Stromal cell of bone marrow (primary cell): ENCODE results near the gene GRAP.

Source experiments
- DNase-seq: peaks from one replicate; pipeline ENCODE4 v3.0.0-alpha.2; 2012; ENCODE audit warnings: low read depth

Gene GRAP

DNA sequence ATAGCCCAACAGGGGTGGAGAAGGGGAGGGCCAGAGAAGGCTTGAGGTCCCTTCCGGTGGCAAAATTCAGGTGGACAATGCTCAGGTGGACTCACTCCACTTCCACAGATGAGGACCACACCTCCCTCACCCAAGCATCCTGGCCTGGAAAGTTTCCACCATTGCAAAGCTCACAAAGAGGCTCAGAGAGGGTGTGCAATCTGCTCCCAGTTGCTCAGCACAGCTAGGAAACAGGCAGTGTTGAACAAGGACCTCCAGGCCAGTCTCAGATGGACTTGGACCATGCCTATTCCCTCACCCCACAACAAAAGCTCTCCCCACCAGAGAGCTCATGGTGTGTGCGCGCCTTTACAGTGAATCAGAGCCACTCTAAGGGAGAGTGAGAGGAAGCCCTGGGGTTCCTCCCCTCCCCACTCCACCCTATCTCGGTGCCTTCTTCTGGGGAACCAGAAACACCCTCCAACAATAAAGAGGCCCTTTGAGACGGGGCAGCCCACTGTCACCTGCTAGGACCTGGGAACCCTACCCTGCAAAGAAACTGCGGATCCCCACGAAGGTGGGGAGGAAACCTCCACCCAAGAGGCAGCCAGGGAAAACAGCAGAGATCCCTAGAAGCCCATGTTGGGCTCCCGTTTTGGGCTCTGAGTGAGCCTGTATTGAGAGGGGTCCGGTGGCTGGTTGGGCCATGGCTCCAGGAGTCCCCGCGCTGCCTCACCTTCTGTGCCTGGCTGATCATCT, 43.8 kb downstream of the GRAP start:
- no peak for DNase-seq

DNA sequence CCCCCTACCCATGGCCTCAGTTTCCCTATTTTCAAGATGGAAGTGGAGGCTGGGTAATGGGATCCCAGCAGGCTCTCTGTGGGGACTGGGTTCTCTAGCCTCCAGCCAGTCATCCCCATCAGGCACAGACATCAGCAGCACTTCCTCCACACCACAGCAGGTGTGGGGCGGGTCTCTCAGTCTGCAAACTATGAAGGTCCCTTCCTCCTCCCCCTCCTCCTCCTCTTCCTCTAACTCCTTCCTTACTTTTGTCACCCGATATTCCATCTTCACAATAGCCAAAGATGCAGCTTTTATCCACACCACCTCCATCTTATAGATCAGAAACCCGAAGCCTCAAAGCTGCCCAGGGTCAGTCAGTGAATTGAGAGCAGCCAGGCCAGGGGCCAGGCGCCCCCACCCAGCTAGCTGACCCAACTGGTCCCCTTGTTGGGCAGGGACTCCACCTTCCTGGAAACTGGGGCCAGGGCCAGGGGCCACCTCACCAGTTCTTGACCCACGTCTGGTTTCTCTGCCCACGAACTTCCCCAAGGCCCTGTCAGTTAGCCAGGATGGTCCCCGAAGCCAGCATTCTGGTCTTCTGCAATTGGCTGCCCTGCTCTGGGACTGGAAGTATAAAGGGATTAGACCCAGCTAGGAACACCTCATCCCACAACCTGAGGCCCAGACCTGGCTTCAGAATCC, 44.7 kb downstream of the GRAP start:
- DNase-seq, result no peak

DNA sequence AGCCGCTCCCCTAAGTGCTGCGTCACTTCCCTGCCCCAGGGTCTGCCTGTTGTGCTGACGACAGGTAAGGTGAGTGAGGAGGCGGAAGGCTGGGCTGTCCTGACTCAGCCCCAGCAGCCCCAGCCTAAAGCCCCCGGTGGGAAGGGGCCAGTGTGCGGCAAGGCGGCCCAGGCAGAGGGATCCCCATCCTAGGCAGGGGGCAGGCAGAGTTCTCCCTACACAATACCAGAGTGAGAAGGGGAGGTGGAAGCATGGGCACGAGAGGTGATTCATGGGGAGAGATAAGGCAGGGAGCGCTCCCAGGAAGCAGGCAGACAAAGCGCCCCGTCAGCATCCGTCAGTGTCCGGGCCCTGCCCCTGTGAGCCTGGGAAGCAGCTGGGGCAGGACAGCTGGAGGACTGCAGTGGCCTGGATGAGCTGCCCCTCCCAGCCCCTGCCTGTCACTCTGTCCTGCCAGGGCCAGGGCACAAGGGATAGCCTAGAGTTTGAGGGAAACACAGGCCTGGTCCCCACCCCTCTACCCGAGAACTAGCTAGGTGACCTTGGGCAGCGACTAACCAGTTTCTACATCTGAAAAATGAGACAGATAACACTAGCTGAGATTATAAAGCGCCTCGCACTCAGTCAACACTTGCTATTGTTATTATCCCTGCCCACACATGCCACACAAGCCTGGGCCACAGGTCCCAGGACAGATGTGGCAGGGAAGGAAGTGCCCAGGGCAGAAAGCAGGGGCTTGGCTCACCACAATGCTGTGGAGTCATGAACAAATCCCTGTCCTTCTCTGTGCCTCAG, 46.0 kb downstream of the GRAP start:
- DNase-seq, result no peak

DNA sequence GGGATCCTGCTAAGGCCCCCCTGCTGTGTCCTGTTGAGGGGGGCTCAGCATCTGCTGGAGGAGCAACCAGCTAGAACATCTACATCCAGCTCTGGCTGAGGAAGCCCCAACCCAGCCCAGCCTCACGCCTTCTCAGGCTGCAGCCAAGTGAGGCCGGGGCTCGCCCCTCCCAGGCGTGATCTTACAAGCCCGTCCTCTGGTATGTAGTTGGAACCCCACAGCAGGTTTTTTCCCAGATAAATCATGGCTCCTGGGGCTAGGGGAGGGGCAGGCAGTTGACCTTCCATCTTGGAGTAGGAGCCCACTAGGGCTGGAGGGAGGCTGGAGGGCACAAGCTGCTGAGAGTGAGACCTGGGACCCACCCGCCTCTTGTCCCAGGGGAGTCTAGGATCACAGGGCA, 46.8 kb downstream of the GRAP start:
- no peak for DNase-seq

DNA sequence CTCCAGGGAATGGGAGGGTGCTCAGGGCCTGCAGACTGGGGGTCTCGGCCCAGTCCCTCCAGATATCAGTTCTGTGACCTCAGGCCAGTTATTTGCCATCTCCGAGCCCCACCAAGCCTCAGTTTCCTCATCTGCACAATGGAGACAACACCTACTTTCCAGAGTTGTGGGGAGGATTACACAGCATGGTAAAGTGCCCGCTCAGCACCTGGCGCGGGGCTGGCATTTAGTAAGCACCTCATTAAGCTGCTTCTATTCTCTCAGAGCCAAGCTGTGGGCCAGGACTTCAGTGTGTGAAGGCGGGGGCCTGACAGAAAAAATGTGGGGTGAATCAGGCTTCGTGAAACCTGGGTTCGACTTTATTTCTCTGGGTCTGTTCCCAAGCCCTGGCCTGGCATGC, 47.4 kb downstream of the GRAP start:
- no peak for DNase-seq

DNA sequence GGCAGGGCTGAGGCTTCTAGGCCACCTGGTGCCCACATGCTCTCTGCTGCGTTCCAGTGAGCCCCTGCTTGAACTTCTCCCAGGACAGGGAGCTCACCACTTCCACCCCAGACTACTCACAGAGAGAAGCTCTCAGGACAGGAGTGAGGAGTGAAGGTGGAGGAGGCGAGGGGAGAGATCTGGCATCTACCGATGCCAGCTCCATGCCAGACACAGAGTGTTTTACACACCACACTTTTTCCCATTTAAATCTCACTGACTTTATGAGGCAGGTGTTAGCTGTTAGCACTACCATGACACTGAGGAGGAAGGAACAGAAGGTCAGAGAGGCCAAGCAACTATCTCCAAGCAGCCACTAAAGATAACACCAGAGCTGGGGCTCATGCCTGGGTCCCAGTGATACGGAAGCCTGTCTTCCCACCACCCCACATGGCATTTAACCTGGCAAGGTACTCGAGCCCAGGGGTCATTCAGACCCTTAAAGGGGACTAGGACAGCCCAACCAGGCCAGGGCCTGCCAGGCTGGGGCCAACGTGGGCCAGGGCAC, 49.0 kb downstream of the GRAP start:
- no peak for DNase-seq

DNA sequence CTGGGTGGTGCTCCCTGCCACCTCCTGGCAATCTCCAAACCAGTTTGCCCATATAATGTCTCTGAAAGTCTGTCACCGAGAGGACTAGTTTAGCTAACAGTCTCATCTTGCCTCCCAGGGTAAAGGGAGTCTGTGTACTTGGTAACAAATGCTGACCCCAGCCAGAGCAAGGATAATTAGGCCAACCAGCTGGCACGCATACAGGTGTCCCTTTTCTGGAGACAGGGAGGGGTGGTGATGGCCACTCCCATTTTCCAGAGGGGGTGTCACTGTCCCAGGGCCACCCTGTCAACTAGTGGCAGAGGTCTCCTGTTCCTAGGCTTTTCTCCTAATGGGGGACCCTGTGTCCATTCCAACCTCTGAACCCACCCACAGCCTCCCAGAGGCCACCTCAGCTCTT, 50.3 kb downstream of the GRAP start:
- no peak for DNase-seq

DNA sequence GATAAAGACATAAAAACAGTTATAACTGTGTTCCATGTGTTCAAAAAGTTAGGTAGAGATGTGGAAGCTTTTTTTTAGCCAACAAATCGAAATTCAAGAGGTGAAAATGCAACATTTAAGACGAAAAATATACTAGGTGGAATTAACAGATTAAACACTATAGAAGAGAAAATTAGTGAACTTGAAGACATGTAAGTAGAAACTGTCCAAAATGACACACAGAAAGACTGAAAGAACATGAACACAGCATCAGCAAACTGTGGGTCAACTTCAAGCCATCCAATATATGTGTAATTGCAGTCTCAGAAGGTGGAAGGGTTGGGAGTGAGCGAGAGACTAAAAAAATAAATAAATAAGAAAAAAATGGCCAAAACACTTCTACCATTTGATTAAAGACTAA, 51.5 kb downstream of the GRAP start:
- DNase-seq, result no peak

DNA sequence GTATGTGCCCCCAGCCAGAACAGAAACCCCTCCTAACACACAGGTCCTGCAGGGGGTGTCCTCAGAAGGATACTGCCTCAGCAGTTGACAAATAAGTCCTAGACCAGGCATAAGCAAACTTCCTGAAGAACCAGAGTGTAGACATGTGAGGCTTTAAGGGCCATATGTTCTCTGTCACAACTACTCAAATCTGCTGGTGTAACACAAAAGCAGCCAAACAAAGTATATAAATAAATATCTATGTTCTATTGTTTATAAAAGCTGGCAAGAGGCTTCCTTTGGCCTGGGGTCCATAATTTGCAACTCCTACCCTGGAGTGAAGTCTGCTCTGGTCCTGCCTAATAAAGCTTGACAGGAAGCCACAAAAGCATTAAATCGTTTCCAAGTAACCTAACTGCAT, 52.1 kb downstream of the GRAP start:
- no peak for DNase-seq

DNA sequence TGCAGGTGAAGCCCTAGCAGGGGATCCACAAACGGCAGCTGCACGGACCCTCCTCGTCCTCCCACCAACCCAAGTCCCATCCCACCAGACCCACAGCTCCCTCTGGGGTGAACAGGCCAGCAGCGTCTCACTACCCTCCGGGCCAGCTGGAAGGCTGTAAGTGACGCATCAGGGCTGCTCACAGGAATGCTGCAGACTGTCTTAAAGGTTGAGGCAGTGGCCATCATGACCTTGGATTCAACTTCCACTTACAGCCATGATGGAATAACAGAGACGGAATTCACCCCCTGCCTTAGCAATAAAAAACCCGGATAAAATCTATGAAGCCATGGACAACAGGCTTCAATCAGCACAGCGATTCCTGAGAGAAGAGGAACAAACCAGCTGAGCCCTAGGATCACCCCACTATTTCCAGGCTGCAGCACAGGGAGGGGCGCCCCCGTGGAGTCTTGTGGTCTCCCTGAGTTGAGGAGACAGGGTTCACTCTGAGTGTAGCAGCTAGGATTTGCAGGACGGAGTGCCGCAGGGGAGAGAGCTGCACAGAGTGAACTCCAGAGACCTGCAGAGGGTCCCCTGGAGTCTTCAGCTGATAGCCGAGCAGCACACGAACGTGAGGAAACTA, 52.7 kb downstream of the GRAP start:
- no peak for DNase-seq

DNA sequence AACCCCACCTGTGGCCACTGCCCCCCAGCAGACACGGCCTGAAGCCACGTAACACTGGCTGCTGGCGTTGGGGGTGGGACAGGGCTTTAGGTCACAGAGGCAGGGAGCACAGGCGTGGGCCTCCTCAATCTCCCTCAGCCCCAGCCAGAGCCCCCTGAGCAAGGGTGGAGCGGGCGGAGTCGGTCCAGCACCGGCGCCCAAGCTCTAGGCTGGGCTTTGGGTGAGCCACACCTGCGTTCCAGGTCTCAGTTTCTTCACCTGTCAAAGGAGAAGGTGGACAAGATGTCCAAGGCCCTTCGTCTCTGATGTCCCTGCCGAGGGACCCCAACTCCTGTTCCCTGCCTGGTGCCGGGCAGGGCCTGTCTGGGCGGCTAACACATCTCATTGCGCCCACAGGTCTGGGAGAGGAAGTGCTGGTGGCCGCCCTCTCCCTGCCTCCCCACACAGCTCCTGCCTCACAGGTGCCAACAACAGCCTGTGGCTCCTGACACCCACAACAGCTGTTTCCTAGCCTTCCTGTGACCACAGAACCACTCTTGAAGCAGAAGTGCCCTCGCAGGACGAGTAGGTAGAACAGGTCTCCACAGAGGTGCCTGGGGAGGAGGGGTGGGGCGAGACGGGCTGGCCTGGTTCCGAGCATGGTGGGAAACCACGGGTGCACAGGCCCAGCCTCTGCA, 54.2 kb downstream of the GRAP start:
- no peak for DNase-seq

DNA sequence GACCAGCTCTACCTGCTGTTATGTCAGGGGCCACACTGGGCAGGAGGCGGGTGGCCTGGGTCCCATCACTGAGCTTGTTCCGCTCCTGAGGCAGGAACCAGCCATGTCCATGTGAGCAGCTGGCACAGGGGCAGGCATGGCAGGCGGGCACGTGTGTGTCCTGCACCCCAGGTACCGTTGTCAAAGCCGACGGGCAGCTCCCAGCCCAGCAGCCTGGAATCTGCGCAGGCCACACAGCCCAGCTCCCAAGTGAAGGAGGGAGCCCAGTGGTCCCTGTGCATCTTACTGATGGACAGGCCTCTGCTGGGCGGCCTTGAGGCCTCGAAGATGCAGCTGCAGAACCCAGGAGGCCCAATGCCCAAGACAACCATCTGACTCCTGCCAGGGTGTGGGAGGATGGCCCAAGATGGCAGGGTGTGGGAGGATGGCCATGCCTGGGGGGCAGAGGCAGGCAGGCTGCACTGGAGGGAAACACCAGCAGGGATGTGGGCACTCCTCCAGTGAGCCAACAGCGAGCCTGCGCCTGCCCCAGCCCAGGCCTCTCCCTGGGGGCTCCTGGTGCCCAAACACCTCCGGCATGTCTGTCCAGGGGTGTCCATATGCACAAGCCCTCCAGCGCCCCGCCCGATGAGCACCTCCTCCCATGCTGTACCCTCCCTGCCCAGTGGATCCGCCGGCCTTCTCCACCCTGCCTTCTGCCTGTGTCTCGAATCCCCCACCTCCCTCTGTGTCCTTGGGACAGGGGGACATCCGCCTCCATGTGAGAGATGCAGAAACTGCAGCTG, 55.0 kb downstream of the GRAP start:
- no peak for DNase-seq

DNA sequence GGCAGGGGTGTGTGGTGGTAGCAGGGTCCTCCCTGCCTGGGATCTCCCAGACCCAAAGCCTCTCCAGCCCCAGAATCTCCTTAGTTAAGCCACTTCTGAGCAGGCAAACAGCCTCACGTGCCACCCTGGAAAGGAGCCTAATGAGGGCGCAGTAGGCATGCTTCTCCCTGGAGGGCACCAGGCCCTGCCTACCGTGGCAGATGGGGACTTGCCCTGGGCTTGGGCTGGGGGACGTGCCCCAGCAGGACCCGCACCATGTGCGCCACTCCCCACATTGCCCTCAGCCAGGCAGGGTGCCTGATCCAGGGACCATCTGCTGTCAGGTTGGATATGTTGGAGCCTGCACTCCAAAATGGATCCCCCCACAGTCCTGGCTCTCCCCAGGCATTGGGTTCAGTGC, 56.4 kb downstream of the GRAP start:
- no peak for DNase-seq

DNA sequence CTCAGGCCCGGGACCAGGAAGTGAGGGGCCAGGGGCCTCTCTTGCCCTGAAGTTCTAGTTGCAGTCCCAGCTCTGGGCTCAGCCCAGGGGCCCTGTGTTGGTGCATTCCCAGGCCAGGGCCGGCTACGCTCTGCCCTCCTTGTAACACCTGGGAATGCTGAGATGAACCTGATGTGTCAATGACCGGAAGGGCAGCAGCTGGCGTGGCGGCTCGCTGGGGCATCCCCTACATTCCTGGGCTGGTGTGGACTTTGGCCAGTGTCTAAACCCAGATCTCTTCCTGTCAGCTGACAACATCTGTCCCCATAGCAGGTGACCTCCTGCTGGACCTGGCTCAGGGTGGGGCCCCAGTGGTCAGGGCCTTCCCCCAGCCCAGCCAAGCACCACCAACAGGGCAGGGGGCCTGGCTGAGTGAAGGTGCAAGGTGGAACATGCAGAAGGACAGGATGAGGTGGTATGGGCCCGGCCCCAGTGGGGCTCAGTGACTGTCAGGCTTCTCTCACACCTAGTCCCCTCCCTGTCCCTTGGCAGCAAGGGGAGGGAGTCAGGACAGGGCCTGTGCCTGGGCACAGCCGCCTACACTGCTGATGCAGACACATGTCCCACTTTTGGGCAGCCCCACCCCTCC, 58.1 kb downstream of the GRAP start:
- no peak for DNase-seq

DNA sequence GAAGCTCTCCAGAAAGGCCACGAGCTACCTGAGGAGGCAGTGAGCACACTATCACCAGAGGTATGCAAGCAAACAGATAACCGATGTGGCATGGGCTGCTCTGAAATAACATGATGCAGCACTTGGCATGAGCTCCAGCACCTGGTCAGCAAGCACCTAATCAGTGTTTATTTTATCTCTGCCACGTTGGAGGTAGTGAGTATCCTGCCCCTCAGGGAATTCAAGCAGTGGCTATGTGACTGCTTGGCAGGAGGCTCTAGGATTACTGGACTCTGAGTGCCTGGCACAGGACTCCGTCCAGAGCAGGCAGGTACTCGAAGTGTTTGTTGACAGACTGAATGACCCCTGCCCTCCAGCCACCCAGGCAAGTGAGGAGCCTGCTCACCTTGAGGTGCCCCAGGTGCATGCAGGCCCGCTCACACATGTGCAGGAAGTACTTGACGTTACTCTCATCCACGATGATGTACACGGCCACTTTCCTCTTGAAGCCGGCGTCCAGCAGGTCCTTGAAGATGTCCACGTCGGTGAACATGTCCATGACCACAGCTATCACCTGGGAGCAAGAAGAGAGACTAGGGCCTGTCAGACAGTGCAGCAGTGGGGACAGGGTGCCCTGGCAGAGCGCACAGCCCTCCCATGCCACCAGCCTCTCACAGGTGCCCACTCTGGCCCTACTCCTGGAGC, 58.8 kb downstream of the GRAP start:
- no peak for DNase-seq

DNA sequence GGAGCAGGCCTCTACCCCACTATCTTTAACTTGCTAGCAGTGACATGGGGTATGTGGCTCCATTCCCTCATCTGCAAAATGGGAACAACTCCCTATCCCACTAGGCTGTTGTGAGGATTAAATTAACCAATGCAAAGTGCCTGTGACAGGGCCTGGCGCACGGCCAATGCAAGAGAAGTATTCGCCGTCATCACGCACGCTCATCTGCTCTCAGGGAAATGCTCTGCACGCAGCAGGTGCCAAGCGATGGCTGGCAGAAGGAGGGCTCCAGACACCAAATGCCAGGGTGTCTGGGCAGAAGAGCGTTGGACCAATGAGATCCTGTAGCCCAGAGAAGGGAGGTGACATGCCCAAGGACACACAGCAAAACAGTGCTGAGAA, 59.5 kb downstream of the GRAP start:
- no peak for DNase-seq

DNA sequence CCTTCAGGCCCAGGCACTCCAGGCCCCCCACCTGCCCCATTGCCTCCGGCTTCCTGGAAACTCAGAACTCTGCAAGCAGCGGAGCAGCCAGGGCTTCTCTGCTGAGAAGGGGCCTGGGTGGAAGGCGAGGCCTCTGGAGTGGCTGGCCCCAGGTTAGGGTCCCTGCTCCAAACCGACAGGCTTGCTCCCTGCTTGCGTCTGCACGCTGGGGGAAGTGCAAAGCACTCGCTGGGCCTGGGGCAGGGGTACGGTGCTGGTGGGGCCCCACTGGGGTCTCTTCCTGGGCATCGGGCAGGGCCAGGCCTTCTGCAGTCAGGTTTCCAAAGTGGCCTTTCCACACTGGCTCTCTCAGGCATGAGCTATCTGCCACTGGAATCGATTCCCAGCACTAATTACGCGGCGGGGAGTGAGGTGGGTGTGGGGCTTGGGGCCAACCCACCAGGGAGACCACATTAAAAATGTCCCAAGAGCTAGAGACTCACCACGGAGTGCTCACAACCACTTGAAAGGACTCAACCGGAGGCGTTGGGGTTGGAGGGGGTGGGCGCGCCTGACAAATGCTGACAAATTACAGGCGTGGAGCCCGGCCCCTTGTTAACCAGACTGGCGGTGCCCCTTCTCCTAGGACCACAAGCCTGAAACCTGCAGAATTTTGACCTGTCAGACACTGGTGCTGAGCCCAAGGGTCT, 60.1 kb downstream of the GRAP start:
- no peak for DNase-seq

DNA sequence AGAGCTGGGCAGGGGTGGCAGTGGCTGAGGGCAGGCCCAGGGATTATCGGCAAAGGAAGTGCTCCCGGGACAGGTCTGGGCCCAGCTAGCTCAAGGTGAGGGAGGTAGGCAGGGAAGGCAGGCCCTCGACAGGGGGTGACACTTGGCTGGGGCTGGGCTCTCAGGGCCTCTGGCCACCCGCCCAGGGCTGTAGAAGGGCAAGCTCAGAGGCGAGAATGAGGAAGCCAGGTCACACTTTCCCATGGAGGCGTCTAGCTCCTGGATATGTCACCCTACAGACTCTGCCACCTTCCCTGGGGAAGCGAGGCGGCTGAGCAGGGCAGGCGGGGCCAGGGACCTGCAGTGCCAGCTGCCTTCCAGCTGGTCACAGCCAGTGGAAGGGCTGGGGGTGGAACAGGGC, 61.3 kb downstream of the GRAP start:
- no peak for DNase-seq
